Heart left ventricle (tissue), 13 donors: ENCODE measurements around the gene CREB3.

Source experiments
- CTCF ChIP-seq, 12 donors: fragments of 200-600 bp; sonication (generic) in 4 of 12; IDR thresholded peaks; one replicate each; pipeline versions ENCODE4 v1.5.0 to v1.8.0; 2018 to 2022; ENCODE audit warnings: antibody characterized with exemption in 12 of 12, mild to moderate bottlenecking in 5 of 12
- POLR2A ChIP-seq, 2 donors: fragments of 450-650 bp; IDR thresholded peaks; one replicate each; pipeline ENCODE4 v1.6.1; 2017; ENCODE audit warnings: antibody characterized with exemption in 2 of 2, mild to moderate bottlenecking in 2 of 2, moderate library complexity in 2 of 2
- donor health status: ischemic (EF 13 %, LVEDD 7.1; RV severe dilation, severe dysfunction).
- donor health status: DM: no; HTN: yes; CAD: no.
- donor health status: DM: no; HTN: no; CAD: no.
- donor health status: ischemic (EF 25% LVEDD 6.9; RV normal size, moderate dysfunction).
- donor health status: ischemic (EF 25% LVEDD 5.7; RV mildly dilated, moderate dysfunction).
- donor health status: ischemic (EF 35%, LVEDD 5.7; RV mildly dilated, moderate dysfunction).
- donor health status: nonischemic (EF 11% LVEDD 7.7; RV severe dilation, severe dysfunction).
- donor health status: DM: yes; HTN: yes; CAD: no.
- donor health status: PGD.
- donor health status: ischemic (EF 29% LVEDD 5.4; RV normal size, mild dysfunction).
- donor health status: nonischemic (EF 23%, LVEDD 6.1; RV moderate dilation, normal function).

- TF ChIP-seq CTCF (IDR thresholded peaks at IDR 0.05) (no peak), POLR2A (IDR thresholded peaks at IDR 0.05) (no peak)
Observed at GRCh38 chr9:35776018-35776417, 43.6 kb downstream of the CREB3 start.
